CD4-positive, alpha-beta T cell treated with Interleukin-12 subunit alpha and Interleukin-12 subunit beta, for 1 hour (primary cell): ENCODE measurements around the gene SLX9.

Experiments used
- DNase-seq: peaks from one replicate; pipeline ENCODE4 v3.0.0-alpha.2; 2020

Gene SLX9

DNA sequence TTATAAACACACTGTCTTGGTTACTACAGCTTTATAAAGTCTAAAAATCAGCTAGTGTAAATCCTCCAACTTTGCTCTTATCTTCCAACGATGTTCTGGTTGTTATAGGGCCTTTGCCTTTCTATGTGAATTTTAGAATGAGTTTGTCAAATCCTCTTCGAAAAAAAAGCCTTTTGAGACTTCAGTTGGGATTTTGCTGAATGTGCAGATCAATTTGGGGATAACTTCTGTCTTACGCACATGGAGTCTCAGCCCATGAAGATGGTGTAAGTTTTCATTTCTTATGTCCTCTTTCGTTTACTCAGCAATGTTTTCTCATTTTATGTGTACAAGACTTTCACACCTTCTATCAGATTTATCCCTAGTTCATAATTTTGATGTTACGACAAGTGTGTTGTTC is 69.8 kb downstream of the SLX9 start:
- DNase-seq = no peak

DNA sequence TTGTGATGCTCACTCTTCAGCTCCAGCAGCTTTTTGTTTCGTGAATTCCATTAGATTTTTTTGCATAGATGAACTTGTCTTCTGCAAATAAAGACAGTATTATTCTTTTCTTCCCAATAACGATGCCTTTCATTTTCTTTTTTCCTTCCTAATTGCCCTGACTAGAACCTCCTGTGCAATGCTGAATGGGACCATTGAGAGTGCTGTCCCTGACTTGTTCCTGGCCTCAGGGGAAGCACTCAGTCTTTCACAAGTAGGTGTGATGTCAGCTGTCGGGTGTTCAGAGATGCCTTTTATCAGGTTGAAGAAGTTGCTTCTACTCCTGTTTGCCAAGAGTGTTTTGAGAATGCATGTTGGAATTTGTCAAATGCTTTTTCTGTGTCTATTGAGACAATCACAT is 70.3 kb downstream of the SLX9 start:
- DNase-seq = no peak

DNA sequence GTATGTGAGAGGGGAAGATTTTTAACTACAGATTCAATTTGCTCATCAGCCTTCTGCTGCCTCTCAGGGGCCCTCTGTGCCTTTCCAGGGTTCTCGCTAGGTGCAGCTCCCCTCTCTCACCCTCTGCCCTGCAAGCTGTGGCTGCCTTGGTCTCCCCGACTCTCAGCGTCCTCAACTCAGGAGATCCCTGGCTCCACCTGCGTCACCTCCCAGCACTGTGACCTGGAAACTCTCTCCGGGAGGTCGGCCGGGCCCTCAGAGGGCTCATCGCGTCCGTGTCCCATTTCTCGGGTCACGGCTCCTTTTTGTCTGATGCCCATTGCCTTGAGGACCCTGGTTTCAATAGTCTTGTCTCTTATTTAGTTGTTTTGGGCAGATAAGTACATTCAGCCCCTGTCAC is 71.0 kb downstream of the SLX9 start:
- no peak for DNase-seq

- no peak for DNase-seq
Measured at GRCh38 chr21:45011426-45011825, 71.6 kb downstream of the SLX9 start.

DNA sequence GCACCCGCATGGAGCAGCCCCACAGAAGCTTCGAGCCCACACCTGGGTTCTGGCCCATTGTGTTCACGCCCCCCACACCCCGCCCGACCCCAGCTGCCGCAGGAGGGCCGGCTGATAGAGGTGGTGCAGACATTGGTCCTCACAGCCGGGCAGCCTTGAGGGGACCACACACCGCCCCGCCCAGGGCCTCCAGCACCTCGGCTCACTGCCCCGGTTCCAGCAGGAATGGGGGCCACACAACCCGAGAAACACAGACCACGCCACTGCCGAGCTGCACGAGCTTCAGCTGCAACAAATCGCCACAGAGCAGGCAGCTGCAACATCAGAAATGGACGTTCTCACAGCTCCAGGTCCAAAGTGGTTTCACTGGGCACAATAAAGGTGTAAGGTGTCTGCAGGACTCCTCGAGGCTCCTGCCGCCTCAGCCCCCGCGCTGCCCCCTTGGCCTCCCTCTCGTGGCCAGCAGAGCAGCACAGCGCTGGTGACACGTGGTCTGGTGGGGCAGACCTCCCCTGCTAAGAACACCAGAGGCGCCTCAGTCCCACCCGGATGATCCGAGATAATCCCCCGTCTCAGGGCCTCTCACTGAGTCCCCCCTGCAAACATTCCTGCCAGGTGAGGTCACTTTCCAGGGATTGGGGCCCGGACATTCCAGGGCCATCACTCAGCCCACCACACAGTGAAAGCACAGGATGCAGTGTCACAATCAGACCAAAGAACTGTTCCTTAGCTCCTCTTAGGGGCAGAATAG is 72.3 kb downstream of the SLX9 start:
- DNase-seq = no peak

DNA sequence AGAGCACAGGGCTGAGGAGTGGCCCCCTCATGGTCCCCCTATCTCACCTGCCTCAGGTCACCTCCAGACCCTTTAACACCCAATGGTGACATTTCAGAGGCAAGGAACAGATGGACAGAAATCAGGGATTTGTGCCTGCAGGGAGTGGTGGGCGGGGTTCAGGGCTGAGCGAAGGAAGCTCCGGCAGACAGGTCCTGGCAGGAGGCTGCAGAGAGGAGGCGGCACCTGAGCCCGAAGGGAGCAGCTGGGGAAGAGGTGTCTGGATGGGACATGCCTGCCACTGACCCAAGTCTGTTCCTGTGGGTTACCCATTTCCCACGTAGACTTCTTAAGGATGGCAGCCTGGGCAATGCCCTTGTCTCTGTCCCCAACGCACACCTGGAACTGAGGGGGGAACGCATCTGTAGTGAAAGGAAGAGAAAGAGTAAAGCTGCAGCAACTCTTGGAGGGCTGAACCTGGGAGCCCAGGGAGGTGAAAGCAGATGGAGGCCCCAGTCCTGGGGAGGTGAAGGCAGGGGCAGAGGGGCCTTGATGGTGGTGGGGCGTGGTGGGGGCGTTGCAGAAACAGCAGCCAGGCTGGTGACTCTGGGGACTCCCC is 72.9 kb downstream of the SLX9 start:
- no peak for DNase-seq

DNA sequence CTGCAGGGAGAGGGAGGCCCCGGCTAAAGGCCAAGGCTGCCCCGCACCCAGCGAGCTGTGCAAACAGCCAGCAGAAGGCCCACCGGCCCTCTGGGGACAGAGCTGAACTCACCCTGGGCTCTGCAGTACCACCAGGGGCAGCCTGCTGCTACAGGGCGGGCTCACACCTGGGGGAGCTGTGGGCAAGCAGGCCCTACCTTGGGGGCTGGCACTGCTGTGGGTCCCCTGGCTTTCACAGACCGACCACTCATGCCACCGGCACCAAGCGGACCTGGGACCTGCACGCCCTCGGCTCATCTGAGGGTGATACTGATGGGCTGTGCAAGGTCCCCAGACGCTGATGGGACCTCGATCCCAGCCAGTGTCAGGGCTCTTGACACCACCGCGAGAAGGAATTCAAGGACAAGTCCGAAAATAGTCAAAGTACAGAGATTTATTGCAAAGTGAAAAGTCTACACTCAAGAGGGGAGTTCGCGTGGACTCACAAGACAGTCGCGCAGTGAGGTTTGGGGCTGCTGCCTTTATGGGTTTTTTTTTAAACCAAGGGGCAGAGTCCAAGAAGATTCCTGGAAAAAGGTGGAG is 73.5 kb downstream of the SLX9 start:
- no peak for DNase-seq

DNA sequence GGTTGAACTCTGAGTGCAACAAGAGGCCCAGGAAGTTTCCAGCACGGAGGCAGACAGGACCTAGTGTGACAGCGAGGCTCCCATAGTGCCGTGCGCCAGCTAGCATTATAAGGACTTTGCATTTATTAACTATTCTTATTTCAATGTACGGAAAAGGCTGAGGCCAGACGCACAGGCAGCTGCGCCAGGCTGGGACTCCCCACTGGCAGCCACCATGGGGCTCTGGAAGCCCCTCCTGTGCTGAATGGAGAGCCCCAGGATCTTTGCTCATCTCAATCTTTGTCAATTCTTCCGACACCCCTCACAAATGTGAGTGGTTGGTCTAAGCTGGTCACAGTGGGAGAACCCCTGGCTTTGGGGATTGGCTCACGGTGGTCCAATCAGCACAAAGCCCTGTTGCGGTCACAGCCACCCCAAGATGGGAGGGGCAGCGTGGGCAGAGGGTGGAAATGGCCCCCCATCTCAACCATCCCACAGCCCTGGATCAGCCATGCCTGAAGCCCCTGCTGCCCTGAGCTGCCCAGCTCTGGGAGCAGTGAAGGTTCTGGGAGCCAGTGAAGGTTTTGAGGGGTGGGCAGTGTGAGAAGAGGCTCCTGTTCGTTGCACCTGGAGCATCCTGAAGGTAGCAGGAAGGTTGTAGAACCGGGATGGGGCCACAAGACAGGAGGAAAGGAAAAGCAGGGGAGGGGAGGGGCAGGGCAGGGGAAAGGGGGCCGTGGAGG is 75.1 kb downstream of the SLX9 start:
- DNase-seq = no peak

DNA sequence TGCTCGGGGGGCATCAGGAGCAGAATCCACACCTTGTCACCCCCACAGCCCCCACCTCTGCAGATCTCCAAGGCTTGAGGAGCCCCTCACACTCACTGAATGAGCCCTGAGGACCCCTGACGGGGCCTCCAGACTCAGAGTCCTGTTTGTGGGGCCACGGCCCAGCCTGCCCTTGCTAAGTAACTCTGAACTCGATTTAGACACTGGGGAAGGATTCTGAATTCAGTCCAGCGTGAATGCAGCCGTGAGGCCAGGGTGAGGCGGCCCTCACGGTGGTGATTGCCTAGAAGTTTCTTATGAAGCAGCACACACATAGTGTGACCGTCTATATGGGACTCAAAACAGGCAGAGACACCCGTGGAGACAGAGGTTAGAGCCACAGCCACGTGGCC is 75.6 kb downstream of the SLX9 start:
- no peak for DNase-seq

DNA sequence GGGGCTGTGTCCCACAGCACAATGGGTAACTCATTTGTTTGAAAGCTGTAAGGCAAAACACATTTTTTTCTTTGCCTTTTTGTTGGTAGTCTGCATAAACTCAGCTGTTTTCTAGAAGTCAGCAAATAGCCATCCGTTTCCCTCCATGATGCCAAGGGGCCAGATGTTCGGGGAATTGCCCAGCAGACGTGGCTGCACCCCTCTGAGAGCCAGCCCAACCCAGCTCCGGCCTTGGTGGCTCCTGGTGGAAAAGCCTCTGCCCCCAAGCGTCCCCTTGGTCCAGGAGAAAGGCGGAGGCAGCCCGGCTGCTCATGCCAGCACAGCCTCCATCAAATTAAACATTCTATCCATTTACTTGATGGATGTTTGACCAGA is 76.2 kb downstream of the SLX9 start:
- DNase-seq = no peak

GRCh38 chr21:45016406-45017038 is 76.7 kb downstream of the SLX9 start:
- no peak for DNase-seq

DNA sequence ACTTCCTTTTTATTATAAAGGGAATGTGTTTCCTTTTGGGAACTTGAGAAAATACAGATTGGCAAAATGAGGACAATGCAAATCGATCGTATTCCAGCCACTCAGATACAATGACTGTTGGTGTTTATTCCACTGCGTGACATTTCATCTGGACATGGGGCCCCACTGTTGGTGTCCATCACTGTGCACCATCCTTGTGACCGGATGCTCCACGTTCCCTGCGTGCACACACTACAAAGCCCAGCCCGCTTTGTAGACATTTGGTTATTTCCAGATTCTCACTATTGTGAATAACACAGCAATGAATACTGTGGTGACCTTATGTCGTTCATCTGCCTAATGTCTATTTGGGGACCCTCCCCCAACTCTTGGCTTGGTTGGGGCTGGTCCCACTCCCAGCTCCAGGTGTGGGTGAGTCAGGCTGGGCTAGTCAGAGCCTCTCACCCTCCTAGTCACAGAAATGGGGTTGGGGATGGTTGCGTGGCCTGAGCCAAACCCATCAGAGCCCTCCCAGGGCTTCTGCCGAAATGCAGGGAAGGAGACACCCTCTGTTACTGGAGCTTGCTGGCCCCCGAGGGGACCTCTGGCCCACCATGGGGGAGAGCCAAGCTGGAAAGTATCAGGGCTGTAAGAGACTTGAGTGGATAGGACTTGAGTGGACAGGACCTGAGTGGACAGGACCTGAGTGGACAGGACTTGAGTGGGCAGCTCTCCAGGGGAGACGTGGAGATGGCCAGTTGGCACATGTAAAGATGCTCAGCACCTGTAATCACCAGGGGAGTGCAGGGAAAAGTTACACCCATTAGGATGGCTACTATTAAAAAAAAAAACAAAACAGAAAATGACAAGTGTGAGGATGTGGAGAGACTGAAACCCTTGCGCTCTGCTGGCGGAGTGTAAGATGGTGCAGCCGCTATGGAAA is 77.5 kb downstream of the SLX9 start:
- no peak for DNase-seq

GRCh38 chr21:45018131-45019075 is 78.6 kb downstream of the SLX9 start:
- no peak for DNase-seq

DNA sequence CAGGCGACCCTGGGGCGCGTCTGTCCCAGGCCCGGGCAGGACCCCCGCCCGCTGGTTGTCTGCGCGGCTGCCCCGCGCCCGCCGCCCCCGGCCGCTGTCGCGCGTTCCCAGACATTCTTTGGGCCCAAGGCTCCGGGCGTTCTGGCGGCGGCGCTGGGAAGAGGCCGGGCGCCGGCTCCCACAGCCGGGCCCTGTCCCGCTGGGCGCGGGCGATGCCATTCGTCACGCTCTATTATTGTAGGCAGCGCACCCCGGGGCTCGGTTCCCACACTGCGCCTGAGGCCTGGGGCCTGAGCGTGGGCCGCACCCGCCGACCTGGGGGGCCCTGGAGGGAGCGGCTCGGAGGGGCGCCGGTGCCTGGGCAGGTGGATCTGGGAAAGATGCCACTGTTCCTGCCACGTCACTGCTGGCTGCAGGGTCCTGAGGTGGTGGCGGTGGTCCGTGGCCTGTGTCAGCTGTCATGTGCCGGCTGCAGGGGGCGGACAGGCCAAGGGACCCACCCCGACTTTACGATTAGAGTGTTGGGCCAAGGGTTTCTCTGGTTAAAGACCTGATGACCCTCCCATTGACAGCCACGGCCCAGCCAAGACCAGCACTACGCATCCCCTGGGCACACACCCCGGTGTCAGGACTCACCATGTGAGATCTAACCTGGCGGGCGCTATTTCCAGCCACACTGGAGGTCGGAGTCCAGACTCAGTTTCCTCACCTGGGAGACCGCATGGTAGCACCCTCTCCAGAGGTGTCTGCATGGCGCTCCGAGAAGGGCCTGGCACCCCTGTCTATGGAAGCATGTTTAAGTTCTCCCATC is 79.5 kb downstream of the SLX9 start:
- DNase-seq = no peak

- DNase-seq = no peak
Measured at GRCh38 chr21:45019887-45020537, 80.2 kb downstream of the SLX9 start.

GRCh38 chr21:45020629-45021427 is 81.0 kb downstream of the SLX9 start:
- no peak for DNase-seq

GRCh38 chr21:45021428-45022347 is 81.9 kb downstream of the SLX9 start:
- DNase-seq = no peak

DNA sequence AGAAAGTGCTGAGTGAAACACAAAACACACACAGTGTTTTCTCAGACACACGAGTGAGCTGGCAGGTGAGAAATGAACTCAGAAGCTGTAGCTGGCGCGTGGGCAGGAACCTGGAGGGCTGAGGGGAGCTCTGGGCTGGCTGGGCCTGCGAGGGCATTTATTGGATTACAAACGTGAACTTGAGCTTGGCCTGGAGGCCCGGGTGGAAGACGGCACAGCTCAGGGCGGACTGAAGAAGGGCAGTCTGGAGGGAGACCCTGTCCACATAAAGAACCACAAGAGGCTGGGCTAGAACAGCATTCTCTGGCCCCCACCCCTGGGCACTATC is 82.5 kb downstream of the SLX9 start:
- DNase-seq = no peak
